Activated T-helper 2 cell treated with anti-CD3 and anti-CD28 coated beads, Interferon-gamma antibody, Interleukin-2, Interleukin-4, amounts not matched to agents 10 μg/mL and 5 μg/mL and 100 μg/mL, durations not matched to agents 14 hours and 24 hours and 36 hours (primary cell): ENCODE measurements around the gene DCC. TPM values are rescaled to one million over a fixed set of nuclear protein-coding genes. Genes with fewer than 3 reads are reported as not detected.

ENCODE experiments used
- DNase-seq: peaks from one replicate; pipeline ENCODE4 v3.0.0; 2021; ENCODE audit warnings: low spot score
- H3K27ac Mint-ChIP-seq: one replicate; pipeline ENCODE4 v1.8.0; 2021; ENCODE audit warnings: mixed read lengths
- H3K27me3 Mint-ChIP-seq: one replicate; pipeline ENCODE4 v1.8.0; 2021; ENCODE audit warnings: low read depth, mixed read lengths
- H3K36me3 Mint-ChIP-seq: one replicate; pipeline ENCODE4 v1.8.0; 2021; ENCODE audit warnings: low read depth, mixed read lengths
- H3K4me1 Mint-ChIP-seq: one replicate; pipeline ENCODE4 v1.8.0; 2021; ENCODE audit warnings: low read depth, mixed read lengths
- H3K4me3 Mint-ChIP-seq: one replicate; pipeline ENCODE4 v1.8.0; 2021; ENCODE audit warnings: low read depth, mild to moderate bottlenecking, moderate library complexity, mixed read lengths
- H3K9me3 Mint-ChIP-seq: one replicate; pipeline ENCODE4 v1.8.0; 2021; ENCODE audit warnings: mixed read lengths
- intact Hi-C: fragments of 100-400 bp; cut with micrococcal nuclease; formaldehyde crosslinking; loops from one replicate; pipeline ENCODE4 v1.15.1; 2023
- total RNA-seq: library from RNA; stranded (reverse); gene quantifications from 2 replicates; pipeline ENCODE4 v1.2.3, GENCODE V29; 2022

Gene DCC
- total RNA-seq, 1 donor from 2014 or later: not detected

- H3K4me1 Mint-ChIP-seq: no peaks in the 10 kb centered on the region
- no peak overlapping the region for H3K4me3 Mint-ChIP-seq
- H3K9me3 Mint-ChIP-seq: peaks cover 28% of the 10 kb centered on the region
- no peaks in the 10 kb centered on the region for H3K36me3 Mint-ChIP-seq
- no peaks in the 10 kb centered on the region for H3K27me3 Mint-ChIP-seq
- no peak overlapping the region for H3K27ac Mint-ChIP-seq
- no peak for DNase-seq
- intact Hi-C loops: no loop called here
These were observed 913.8 kb downstream of the DCC start for GRCh38 chr18:53253789-53254188.

GRCh38 chr18:53254265-53254664, 914.3 kb downstream of the DCC start:
- intact Hi-C loops: no loop called here
- peaks cover 30% of the 10 kb centered on the region for H3K9me3 Mint-ChIP-seq
- no peak overlapping the region for H3K4me3 Mint-ChIP-seq
- DNase-seq: no peak
- no peaks in the 10 kb centered on the region for H3K36me3 Mint-ChIP-seq
- H3K4me1 Mint-ChIP-seq: no peaks in the 10 kb centered on the region
- no peaks in the 10 kb centered on the region for H3K27me3 Mint-ChIP-seq
- no peak overlapping the region for H3K27ac Mint-ChIP-seq

- H3K9me3 Mint-ChIP-seq: peaks cover 35% of the 10 kb centered on the region
- no peak overlapping the region for H3K27ac Mint-ChIP-seq
- no peak overlapping the region for H3K4me3 Mint-ChIP-seq
- no peak for DNase-seq
- H3K4me1 Mint-ChIP-seq: no peaks in the 10 kb centered on the region
- H3K27me3 Mint-ChIP-seq: no peaks in the 10 kb centered on the region
- intact Hi-C loops: no loop called here
- H3K36me3 Mint-ChIP-seq: no peaks in the 10 kb centered on the region
These were observed 921.2 kb downstream of the DCC start for GRCh38 chr18:53261241-53261640.

- no peaks in the 10 kb centered on the region for H3K4me1 Mint-ChIP-seq
- intact Hi-C loops: no loop called here
These were observed 926.9 kb downstream of the DCC start for GRCh38 chr18:53266850-53267249.

GRCh38 chr18:53268455-53268854, 928.5 kb downstream of the DCC start:
- Mint-ChIP-seq H3K27ac (no peak overlapping the region), H3K36me3 (no peaks in the 10 kb centered on the region), H3K9me3 (peaks cover 24% of the 10 kb centered on the region), H3K4me1 (no peaks in the 10 kb centered on the region), H3K27me3 (no peaks in the 10 kb centered on the region), H3K4me3 (no peak overlapping the region)
- DNase-seq: no peak
- intact Hi-C loops: no loop called here

More at GRCh38 chr18:53266850-53267249, 926.9 kb downstream of the DCC start:
- Mint-ChIP-seq H3K27ac (no peak overlapping the region), H3K4me3 (no peak overlapping the region), H3K36me3 (no peaks in the 10 kb centered on the region), H3K9me3 (peaks cover 25% of the 10 kb centered on the region), H3K27me3 (no peaks in the 10 kb centered on the region)
- DNase-seq: no peak

GRCh38 chr18:53281406-53281805, 941.4 kb downstream of the DCC start:
- no peak overlapping the region for H3K27ac Mint-ChIP-seq
- peaks cover 27% of the 10 kb centered on the region for H3K9me3 Mint-ChIP-seq
- H3K4me1 Mint-ChIP-seq: no peaks in the 10 kb centered on the region
- H3K4me3 Mint-ChIP-seq: no peak overlapping the region
- H3K27me3 Mint-ChIP-seq: no peaks in the 10 kb centered on the region
- no peaks in the 10 kb centered on the region for H3K36me3 Mint-ChIP-seq
- no peak for DNase-seq
- intact Hi-C loops: no loop called here

- intact Hi-C loops: no loop called here
- H3K9me3 Mint-ChIP-seq: peaks cover 16% of the 10 kb centered on the region
These were observed 943.7 kb downstream of the DCC start for GRCh38 chr18:53283708-53284107.

GRCh38 chr18:53305461-53305860, 965.5 kb downstream of the DCC start:
- H3K36me3 Mint-ChIP-seq: no peaks in the 10 kb centered on the region

More at GRCh38 chr18:53283708-53284107, 943.7 kb downstream of the DCC start:
- Mint-ChIP-seq H3K4me1 (no peaks in the 10 kb centered on the region), H3K4me3 (no peak overlapping the region), H3K36me3 (no peaks in the 10 kb centered on the region), H3K27ac (no peak overlapping the region), H3K27me3 (no peaks in the 10 kb centered on the region)
- DNase-seq: no peak

GRCh38 chr18:53319628-53320027, 979.6 kb downstream of the DCC start:
- Mint-ChIP-seq H3K4me1 (no peaks in the 10 kb centered on the region), H3K9me3 (peaks cover 30% of the 10 kb centered on the region), H3K4me3 (no peak overlapping the region), H3K27me3 (no peaks in the 10 kb centered on the region), H3K27ac (no peak overlapping the region), H3K36me3 (no peaks in the 10 kb centered on the region)
- intact Hi-C loops: no loop called here
- no peak for DNase-seq

More at GRCh38 chr18:53305461-53305860, 965.5 kb downstream of the DCC start:
- H3K27me3 Mint-ChIP-seq: no peaks in the 10 kb centered on the region
- no peak overlapping the region for H3K4me3 Mint-ChIP-seq
- intact Hi-C loops: no loop called here
- no peak overlapping the region for H3K27ac Mint-ChIP-seq
- no peak for DNase-seq
- no peaks in the 10 kb centered on the region for H3K4me1 Mint-ChIP-seq
- peaks cover 27% of the 10 kb centered on the region for H3K9me3 Mint-ChIP-seq

GRCh38 chr18:53322163-53322562, 982.2 kb downstream of the DCC start:
- no peaks in the 10 kb centered on the region for H3K36me3 Mint-ChIP-seq
- H3K27me3 Mint-ChIP-seq: no peaks in the 10 kb centered on the region
- intact Hi-C loops: no loop called here
- no peaks in the 10 kb centered on the region for H3K4me1 Mint-ChIP-seq
- no peak for DNase-seq
- peaks cover 30% of the 10 kb centered on the region for H3K9me3 Mint-ChIP-seq
- no peak overlapping the region for H3K4me3 Mint-ChIP-seq
- H3K27ac Mint-ChIP-seq: no peak overlapping the region

GRCh38 chr18:53324353-53324752, 984.4 kb downstream of the DCC start:
- intact Hi-C loops: no loop called here
- no peaks in the 10 kb centered on the region for H3K4me1 Mint-ChIP-seq

GRCh38 chr18:53360501-53361443, 1020.8 kb downstream of the DCC start:
- Mint-ChIP-seq H3K36me3 (no peaks in the 10 kb centered on the region), H3K27ac (no peak overlapping the region), H3K27me3 (no peaks in the 10 kb centered on the region), H3K4me3 (no peak overlapping the region), H3K9me3 (peaks cover 18% of the 10 kb centered on the region), H3K4me1 (no peaks in the 10 kb centered on the region)
- no peak for DNase-seq
- intact Hi-C loops: no loop called here

More at GRCh38 chr18:53324353-53324752, 984.4 kb downstream of the DCC start:
- no peak overlapping the region for H3K27ac Mint-ChIP-seq
- peaks cover 13% of the 10 kb centered on the region for H3K9me3 Mint-ChIP-seq
- no peaks in the 10 kb centered on the region for H3K36me3 Mint-ChIP-seq
- H3K27me3 Mint-ChIP-seq: no peaks in the 10 kb centered on the region
- DNase-seq: no peak
- H3K4me3 Mint-ChIP-seq: no peak overlapping the region

- H3K4me1 Mint-ChIP-seq: no peaks in the 10 kb centered on the region
- intact Hi-C loops: no loop called here
- H3K9me3 Mint-ChIP-seq: peaks cover 18% of the 10 kb centered on the region
- DNase-seq: no peak
- no peak overlapping the region for H3K27ac Mint-ChIP-seq
- no peaks in the 10 kb centered on the region for H3K36me3 Mint-ChIP-seq
- H3K27me3 Mint-ChIP-seq: no peaks in the 10 kb centered on the region
- H3K4me3 Mint-ChIP-seq: no peak overlapping the region
These were observed 1035.6 kb downstream of the DCC start for GRCh38 chr18:53375621-53376020.
